Measurements from ENCODE around the gene LEAP2.

DNA sequence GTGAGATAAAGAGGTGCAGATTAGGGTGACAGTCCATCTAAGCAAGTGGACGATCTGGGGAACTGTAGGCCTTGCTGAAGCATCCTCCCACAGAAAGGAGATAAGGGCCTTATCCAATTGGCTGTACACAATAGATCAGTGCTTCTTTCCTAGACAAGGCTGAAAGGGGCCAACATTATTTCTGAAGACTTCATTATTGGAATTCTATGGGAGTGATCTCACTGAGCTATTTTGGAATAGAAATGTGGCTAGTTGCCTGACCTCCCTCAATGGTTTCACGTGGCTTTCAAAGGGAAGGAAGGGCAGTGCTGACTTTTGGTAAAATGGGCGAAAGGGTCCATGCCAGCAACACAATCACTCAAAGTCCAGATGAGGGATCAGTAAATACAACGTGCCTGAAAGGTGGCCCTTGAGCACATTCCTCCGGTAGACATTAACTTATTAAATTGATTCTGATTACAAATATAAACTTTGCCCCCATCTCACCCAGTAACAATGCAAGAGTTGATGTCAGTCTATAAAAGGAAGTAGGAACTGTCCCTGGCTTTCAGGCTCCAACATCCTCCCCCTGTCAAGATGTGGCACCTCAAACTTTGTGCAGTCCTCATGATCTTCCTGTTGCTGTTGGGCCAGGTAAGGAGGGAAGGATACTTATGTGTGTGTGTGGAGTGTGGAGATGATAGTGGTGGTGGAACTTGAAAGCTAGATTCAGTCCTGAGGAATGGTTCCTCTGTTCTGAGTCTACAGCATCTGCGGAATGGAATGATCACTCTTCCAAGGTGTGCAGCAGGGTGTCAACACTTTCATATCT, at the start of gene LEAP2:
- TF ChIP-seq, protein P1, sequence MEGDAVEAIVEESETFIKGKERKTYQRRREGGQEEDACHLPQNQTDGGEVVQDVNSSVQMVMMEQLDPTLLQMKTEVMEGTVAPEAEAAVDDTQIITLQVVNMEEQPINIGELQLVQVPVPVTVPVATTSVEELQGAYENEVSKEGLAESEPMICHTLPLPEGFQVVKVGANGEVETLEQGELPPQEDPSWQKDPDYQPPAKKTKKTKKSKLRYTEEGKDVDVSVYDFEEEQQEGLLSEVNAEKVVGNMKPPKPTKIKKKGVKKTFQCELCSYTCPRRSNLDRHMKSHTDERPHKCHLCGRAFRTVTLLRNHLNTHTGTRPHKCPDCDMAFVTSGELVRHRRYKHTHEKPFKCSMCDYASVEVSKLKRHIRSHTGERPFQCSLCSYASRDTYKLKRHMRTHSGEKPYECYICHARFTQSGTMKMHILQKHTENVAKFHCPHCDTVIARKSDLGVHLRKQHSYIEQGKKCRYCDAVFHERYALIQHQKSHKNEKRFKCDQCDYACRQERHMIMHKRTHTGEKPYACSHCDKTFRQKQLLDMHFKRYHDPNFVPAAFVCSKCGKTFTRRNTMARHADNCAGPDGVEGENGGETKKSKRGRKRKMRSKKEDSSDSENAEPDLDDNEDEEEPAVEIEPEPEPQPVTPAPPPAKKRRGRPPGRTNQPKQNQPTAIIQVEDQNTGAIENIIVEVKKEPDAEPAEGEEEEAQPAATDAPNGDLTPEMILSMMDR (IDR thresholded peaks at IDR 0.05; ENCODE audit: insufficient read depth, low read length, poor library complexity, severe bottlenecking): no peak
- TF ChIP-seq EZH2phosphoT487 (conservative IDR thresholded peaks at IDR 0.05; ENCODE audit: low read length): no peak

Measured in SU-DHL-6 (cell line).